CD4-positive, alpha-beta T cell (primary cell): Measurements from ENCODE around the gene FAM219A. TPM values are rescaled to one million over a fixed set of nuclear protein-coding genes. Genes with fewer than 3 reads are reported as not detected.

Experiments used
- ATAC-seq: fragments of 200-7000 bp; cut with Tn5 transposase; one replicate; pipeline ENCODE4 v1.10.0; 2022; ENCODE audit warnings: mild to moderate bottlenecking; ENCODE audit not compliant: poor library complexity
- CTCF ChIA-PET: fragments of 350-600 bp; sonication (Branson Sonifier 250); formaldehyde crosslinking; loops from one replicate; lab custom pipeline; 2021; ENCODE audit warnings: antibody characterized with exemption, inconsistent platforms; lab: Charles Lee
- POLR2A ChIA-PET: fragments of 350-600 bp; sonication (Branson Sonifier 250); formaldehyde crosslinking; loops from one replicate; lab custom pipeline; 2021; ENCODE audit warnings: antibody characterized with exemption, inconsistent platforms; lab: Charles Lee
- DNase-seq, 14 experiments: peaks; one replicate each; pipeline ENCODE4 v3.0.0-alpha.2; 2013 to 2020; ENCODE audit warnings: mixed read lengths in 2 of 14
- H3K27ac ChIP-seq, 2 donors: one replicate each; pipeline versions ENCODE4 v1.5.1 to v1.7.0; 2013; ENCODE audit warnings: low read length in 2 of 2, low read depth in 1 of 2, mild to moderate bottlenecking in 1 of 2
- H3K27me3 ChIP-seq, 2 experiments: 1 replicate in 1 of 2; 2 replicates in 1 of 2; pipeline versions ENCODE4 v1.6.1 to v1.7.0; 2013; ENCODE audit warnings: low read length in 2 of 2, control low read depth in 1 of 2, mild to moderate bottlenecking in 1 of 2, moderate library complexity in 1 of 2; ENCODE audit not compliant: insufficient read depth in 2 of 2, control insufficient read depth in 1 of 2
- H3K36me3 ChIP-seq: one replicate; pipeline ENCODE4 v1.6.1; 2013; ENCODE audit warnings: low read length, control low read depth; ENCODE audit not compliant: insufficient read depth
- H3K4me1 ChIP-seq: one replicate; pipeline ENCODE4 v1.6.1; 2013; ENCODE audit warnings: low read length, control low read depth; ENCODE audit not compliant: insufficient read depth
- H3K4me3 ChIP-seq: one replicate; pipeline ENCODE4 v1.5.1; 2013; ENCODE audit warnings: mild to moderate bottlenecking, low read length, moderate library complexity
- H3K9me3 ChIP-seq, 2 experiments: 1 replicate in 1 of 2; 2 replicates in 1 of 2; pipeline versions ENCODE4 v1.6.1 to v1.7.0; 2013; ENCODE audit warnings: low read length in 2 of 2, mild to moderate bottlenecking in 2 of 2, control low read depth in 1 of 2, moderate library complexity in 1 of 2; ENCODE audit not compliant: control insufficient read depth in 1 of 2, insufficient read depth in 1 of 2
- H3K27ac Mint-ChIP-seq: one replicate; pipeline ENCODE4 v1.8.0; 2020; ENCODE audit warnings: mixed read lengths
- H3K27me3 Mint-ChIP-seq: one replicate; pipeline ENCODE4 v1.8.0; 2021; ENCODE audit warnings: mixed read lengths
- H3K36me3 Mint-ChIP-seq: one replicate; pipeline ENCODE4 v1.8.0; 2021; ENCODE audit warnings: low read depth, mixed read lengths
- H3K4me1 Mint-ChIP-seq: one replicate; pipeline ENCODE4 v1.8.0; 2021; ENCODE audit warnings: low read depth, mixed read lengths
- H3K4me3 Mint-ChIP-seq: one replicate; pipeline ENCODE4 v1.8.0; 2020; ENCODE audit warnings: mild to moderate bottlenecking, mixed read lengths
- H3K9me3 Mint-ChIP-seq: one replicate; pipeline ENCODE4 v1.8.0; 2020; ENCODE audit warnings: mixed read lengths
- intact Hi-C, 2 experiments: fragments of 100-400 bp; cut with DNase I in 1 of 2; cut with micrococcal nuclease in 1 of 2; formaldehyde crosslinking; loops; one replicate each; pipeline versions ENCODE4 v1.15.1 to v1.9.0; 2023 to 2025; cut with DNase I, micrococcal nuclease
- total RNA-seq, 174 experiments: library from RNA in 2 of 174; stranded (reverse) in 2 of 174; gene quantifications; one replicate each; pipeline ENCODE4 v1.2.3 and lab custom pipeline; 2021 to 2026
- TF ChIP-seq, protein P1 (sequence below): fragments of 200-600 bp; IDR thresholded peaks from one replicate; pipeline ENCODE4 v1.8.0; 2022; ENCODE audit warnings: antibody characterized with exemption, mild to moderate bottlenecking

Gene FAM219A
- total RNA-seq, 2 experiments from 2014 or later, result 7.7 to 8.5 TPM

DNA sequence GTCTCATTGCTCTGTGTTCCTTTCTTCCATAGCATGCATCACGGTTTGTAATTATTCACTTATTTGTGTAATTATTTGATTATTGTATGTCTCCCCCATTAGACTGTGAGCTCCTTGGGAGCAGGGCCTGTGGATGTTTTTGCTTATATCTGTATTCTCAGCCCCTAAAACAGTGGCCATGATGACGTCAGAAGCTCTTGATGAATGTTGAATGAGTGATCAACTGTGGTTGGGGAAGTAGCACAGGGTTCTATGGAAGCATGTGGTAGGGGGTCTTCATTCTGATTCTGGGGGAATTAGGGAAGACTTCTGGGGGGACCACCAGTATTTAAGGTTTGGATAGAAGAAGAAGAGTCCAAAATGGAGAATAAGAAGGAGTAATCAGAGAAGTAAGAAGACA, 6.2 kb upstream of the FAM219A start:
- H3K4me1 Mint-ChIP-seq, result no peaks in the 10 kb centered on the region
- H3K4me3 Mint-ChIP-seq, result no peak overlapping the region
- ATAC-seq (no peak), DNase-seq (no peak)
- H3K27ac Mint-ChIP-seq, result no peak overlapping the region
- TF ChIP-seq, protein P1, sequence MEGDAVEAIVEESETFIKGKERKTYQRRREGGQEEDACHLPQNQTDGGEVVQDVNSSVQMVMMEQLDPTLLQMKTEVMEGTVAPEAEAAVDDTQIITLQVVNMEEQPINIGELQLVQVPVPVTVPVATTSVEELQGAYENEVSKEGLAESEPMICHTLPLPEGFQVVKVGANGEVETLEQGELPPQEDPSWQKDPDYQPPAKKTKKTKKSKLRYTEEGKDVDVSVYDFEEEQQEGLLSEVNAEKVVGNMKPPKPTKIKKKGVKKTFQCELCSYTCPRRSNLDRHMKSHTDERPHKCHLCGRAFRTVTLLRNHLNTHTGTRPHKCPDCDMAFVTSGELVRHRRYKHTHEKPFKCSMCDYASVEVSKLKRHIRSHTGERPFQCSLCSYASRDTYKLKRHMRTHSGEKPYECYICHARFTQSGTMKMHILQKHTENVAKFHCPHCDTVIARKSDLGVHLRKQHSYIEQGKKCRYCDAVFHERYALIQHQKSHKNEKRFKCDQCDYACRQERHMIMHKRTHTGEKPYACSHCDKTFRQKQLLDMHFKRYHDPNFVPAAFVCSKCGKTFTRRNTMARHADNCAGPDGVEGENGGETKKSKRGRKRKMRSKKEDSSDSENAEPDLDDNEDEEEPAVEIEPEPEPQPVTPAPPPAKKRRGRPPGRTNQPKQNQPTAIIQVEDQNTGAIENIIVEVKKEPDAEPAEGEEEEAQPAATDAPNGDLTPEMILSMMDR, result no peak
- Histone ChIP-seq H3K4me1 (no peaks in the 10 kb centered on the region), H3K27me3 (peaks cover 0 to 3% of the 10 kb centered on the region in 2 experiments), H3K9me3 (no peaks in the 10 kb centered on the region), H3K27ac (no peak overlapping the region), H3K36me3 (no peaks in the 10 kb centered on the region), H3K4me3 (no peak overlapping the region)
- peaks cover 9% of the 10 kb centered on the region for H3K27me3 Mint-ChIP-seq
- ChIA-PET CTCF (interaction anchor here (1.7 kb wide), 1 partner anchor 85 kb away, joined by 3 read pairs; no protein-coding TSS in a partner anchor), POLR2A (no interaction called here)
- H3K36me3 Mint-ChIP-seq, result no peaks in the 10 kb centered on the region
- no peaks in the 10 kb centered on the region for H3K9me3 Mint-ChIP-seq
- intact Hi-C loops, result no loop called here

DNA sequence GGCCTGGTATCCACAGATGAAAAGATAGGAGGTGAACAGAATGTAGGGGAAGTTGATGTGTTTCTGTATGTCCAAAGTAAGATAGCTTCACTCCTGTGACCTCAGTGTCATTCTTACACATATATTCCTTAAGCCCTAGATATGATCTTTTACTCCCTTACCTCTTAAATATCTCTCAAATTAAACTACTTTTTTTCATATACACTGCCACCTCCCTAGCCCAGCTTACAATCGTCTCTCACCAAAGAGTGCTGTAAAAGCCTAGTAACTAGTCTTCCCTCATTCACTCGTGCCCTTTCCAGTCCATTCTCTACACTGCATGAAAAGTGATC, 5.5 kb upstream of the FAM219A start:
- Mint-ChIP-seq H3K27me3 (peaks cover 9% of the 10 kb centered on the region), H3K36me3 (no peaks in the 10 kb centered on the region), H3K27ac (no peak overlapping the region), H3K9me3 (no peaks in the 10 kb centered on the region), H3K4me1 (peaks cover 4% of the 10 kb centered on the region), H3K4me3 (no peak overlapping the region)
- Histone ChIP-seq H3K4me1 (peaks cover 3% of the 10 kb centered on the region), H3K36me3 (no peaks in the 10 kb centered on the region), H3K9me3 (no peaks in the 10 kb centered on the region), H3K27ac (no peak overlapping the region), H3K4me3 (no peak overlapping the region), H3K27me3 (peaks cover 0 to 3% of the 10 kb centered on the region in 2 experiments)
- ChIA-PET CTCF (interaction anchor here (1.7 kb wide), 1 partner anchor 85 kb away, joined by 3 read pairs; no protein-coding TSS in a partner anchor), POLR2A (no interaction called here)
- DNase-seq, result no peak
- ATAC-seq, result no peak
- intact Hi-C loops, result no loop called here
- TF ChIP-seq, protein P1, result no peak

DNA sequence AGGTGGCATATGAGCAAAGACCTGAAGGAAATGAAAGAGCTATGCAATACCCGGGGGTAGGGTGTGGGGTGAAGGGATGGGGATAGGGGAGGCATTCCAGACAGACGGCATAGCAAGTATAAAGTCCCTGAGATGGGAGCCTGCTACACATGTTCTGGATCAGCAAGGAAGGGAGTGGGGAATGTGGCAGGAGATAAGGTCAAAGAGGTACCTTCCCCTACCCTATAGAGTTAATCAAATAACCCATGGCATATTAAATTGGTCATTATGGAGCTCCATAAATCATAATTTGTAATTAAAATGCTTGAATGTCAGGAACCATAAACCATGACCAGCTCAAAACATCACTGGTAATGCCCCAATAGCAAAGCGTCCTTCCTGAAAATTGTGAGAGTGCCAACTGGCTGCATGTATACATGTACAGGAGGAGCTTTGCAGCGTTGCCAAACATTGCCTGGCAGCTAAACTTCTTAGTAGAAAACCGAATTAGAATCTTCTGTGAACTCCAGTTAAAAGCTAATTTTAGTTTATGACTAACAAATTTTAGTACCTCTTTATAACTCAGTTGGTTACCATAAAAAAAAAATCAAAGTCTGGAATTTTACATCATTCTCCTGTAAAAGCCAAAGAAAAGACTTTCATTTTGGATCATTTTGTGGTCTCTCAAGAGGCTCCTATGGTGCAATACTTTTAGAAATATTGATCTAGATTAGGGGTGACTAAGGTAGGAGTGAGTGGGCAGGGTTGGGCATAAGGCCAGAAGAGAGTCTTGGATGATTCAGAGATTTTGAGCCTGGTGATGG, 4.9 kb upstream of the FAM219A start:
- ChIA-PET POLR2A (no interaction called here), CTCF (interaction anchor here (1.4 to 1.7 kb wide), 2 partner anchors 84 to 140 kb away, joined by 3 to 6 read pairs; no protein-coding TSS in a partner anchor)
- no peak for DNase-seq
- no peak overlapping the region for H3K4me3 Mint-ChIP-seq
- H3K27me3 ChIP-seq, result no peaks in the 10 kb centered on the region
- H3K4me1 Mint-ChIP-seq, result peaks cover 9% of the 10 kb centered on the region
- H3K9me3 ChIP-seq, result no peaks in the 10 kb centered on the region
- H3K36me3 Mint-ChIP-seq, result no peaks in the 10 kb centered on the region
- peaks cover 9% of the 10 kb centered on the region for H3K27me3 Mint-ChIP-seq
- no peak overlapping the region for H3K27ac ChIP-seq
- no peak for ATAC-seq
- H3K27ac Mint-ChIP-seq, result no peak overlapping the region
- TF ChIP-seq, protein P1, result no peak
- H3K4me3 ChIP-seq, result no peak overlapping the region
- peaks cover 6% of the 10 kb centered on the region for H3K4me1 ChIP-seq
- H3K36me3 ChIP-seq, result no peaks in the 10 kb centered on the region
- intact Hi-C loops, result no loop called here
- H3K9me3 Mint-ChIP-seq, result no peaks in the 10 kb centered on the region
